GM19023 (cell line): ENCODE measurements around the gene OXA1L.
A peak's percentile ranks its signal among the peaks of the same experiment; 100 is the strongest.
"Not testable (repeated sequence)": the region's sequence is repeated elsewhere in the genome, so short reads cannot be mapped to it uniquely, and the experiment has no call there.

Experiments
- ATAC-seq: cut with Tn5 transposase; IDR thresholded peaks from one replicate; pipeline ENCODE4 v1.9.1; 2021; ENCODE audit warnings: mild to moderate bottlenecking, moderate library complexity; ENCODE audit not compliant: unreplicated experiment

OXA1L gene

GRCh38 chr14:22797017-22797917 is 30.8 kb downstream of the OXA1L start:
- no peak for ATAC-seq

DNA sequence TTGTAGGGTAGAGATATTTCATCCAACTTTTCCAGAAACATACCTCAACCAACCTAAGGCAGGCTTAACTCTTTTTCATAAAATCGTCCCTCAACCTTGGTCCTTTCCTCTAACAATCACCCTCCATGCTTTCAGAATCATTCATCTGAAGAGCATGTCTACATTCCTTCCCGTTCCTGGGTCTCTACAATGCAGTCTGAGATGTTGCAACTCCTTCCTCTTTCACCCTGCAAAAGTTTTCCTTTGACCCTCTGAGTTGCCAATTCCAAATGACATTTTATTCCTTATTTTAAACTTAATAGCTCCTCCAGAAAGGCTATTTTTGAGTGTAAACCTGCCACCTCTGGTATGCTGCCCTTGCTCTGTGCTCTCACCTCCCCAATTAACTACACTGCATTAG is 32.0 kb downstream of the OXA1L start:
- ATAC-seq = no peak

GRCh38 chr14:22800346-22800745 is 33.9 kb downstream of the OXA1L start:
- no peak for ATAC-seq

DNA sequence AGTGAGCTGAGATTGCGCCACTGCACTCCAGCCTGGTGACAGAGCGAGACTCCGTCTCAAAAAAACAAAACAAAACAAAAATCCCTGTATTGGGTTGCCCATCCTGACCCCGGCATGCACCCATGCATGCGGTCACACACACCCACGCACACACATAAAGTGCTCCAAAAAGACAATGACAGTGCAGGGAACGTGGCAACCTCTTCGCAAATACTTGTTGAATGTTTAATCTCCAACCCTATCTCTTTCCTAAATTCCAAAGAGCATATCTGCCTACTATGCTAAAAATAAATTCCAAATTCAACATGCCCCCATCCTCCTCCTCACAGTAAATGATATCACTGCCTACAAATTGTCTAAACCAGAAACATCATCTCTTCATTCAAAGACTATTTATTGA is 35.2 kb downstream of the OXA1L start:
- no peak for ATAC-seq

- peak; percentile 50 for ATAC-seq
Observed at GRCh38 chr14:22802860-22803686, 36.6 kb downstream of the OXA1L start.

- peak; percentile 47 for ATAC-seq
Observed at GRCh38 chr14:22803687-22803974, 37.1 kb downstream of the OXA1L start.

GRCh38 chr14:22805235-22805634 is 38.7 kb downstream of the OXA1L start:
- not testable (repeated sequence) for ATAC-seq

DNA sequence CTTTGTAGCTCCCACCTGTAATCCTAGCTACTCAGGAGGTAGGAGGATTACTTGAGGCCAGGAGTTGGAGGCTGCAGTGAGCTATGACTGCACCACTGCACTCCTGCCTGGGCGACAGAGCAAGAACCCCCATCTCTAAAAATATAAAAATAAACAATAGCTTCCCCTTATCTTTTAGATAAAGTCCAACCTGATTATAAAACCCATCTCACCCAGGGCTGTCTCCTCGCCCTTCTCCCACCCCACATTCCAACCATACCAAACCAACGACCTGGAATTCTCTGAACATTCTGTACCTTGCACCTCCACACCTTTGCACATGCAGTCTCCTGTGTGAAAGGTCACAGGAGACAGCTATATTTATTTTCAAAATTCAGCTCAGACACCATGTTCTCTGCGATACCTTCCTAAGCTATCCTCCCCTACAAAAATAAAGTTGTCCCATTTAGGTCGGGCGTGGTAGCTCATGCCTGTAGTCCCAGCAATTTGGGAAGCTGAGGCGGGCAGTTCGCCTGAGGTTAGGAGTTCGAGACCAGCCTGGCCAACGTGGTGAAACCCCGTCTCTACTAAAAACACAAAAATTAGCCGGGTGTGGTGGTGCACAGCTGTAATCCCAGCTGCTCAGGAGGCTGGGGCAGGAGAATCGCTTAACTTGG is 41.1 kb downstream of the OXA1L start:
- no peak for ATAC-seq

GRCh38 chr14:22808388-22809209 is 42.1 kb downstream of the OXA1L start:
- no peak for ATAC-seq

DNA sequence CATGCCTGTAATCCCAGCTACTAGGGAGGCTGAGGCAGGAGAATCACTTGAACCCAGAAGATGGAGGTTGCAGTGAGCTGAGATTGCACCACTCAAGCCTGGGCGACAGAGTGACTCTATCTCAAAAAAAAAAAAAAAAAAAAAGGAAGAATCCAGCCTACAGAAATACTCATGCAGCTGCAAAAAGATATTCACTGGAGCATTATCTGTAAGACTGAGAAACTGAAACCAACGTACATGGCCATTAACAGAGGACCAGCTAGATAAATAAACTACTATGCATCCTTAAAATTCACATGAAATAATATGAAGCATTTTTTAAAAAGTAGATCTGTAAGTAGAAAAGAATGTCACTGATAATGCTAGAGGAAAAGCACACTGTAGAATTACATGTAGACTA is 45.2 kb downstream of the OXA1L start:
- no peak for ATAC-seq

DNA sequence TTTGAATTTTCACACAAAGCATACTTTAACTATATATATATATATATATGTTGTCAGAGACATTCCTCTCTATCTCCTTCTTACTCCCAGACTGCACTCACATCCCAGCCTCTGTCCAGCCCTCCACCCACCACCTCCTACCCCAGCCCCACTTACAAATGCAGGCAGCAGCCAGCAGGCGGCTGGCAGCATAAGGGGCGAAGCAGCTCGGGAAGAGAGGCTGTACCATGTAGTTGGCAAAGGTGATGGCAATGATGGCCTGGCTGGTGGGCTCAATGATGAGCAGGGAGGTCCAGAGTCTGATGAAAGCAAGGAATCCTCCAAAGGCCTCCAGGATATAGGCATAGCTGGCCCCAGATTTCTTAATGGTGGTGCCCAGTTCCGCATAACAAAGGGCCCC is 46.3 kb downstream of the OXA1L start:
- no peak for ATAC-seq

- no peak for ATAC-seq
Observed at GRCh38 chr14:22813145-22813544, 46.7 kb downstream of the OXA1L start.

DNA sequence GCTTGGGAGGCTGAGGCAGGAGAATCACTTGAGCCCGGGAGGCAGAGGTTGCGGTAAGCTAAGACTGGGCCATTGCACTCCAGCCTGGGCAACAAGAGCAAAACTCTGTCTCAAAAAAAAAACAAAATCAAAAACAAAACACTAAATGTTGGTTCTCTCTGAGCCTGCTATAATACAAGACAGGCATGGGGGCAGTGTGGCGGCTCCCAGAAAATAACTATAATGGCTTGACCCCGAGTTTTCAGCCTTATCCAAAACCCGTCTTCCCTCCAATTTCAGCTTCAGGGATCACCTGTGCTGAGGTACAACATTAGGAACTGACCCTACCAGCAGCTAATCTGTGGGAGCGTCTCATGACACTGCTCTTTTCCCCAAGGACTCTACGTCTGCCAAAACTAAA is 47.9 kb downstream of the OXA1L start:
- ATAC-seq = no peak

DNA sequence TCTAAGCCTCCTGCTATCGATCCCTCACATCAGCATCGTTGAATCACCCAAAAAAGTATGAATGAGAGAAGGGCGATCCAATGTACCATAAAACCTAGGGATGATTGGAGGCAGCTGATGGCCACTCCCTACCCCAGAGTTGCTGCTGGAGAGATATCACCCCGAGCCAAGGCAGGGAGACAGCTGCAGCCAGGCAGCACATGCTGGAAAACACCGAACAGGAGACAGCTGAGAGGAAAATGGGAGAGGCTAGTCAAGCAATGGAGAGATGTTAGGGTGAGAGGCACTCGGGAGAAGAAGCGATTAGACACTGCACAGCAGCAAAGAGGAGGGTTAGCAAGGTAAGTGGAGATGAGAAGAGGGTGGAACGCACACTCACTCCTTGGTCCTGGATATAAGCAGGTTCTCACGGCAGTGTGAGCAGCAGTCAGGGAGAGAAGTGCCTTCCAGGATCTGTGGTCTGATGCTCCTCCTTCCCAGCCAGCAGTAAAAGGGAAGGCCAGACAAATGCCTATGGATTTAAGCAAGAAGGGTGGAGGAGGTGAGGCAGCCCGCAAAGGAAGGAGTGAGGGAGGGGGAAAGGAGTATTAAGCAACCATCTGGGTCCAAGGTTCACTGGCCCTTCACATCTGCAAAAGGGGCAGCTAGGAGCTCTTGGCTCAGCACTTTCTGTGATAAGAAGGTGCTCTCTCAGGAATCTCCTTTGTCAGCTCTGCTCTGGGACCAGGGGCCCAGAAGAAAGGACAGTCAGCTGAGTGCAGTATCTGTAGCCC is 48.6 kb downstream of the OXA1L start, which contains the start of gene SLC7A7:
SLC7A7 (minus strand) TSS at position 495 of the 773 bp plus-strand sequence. CDS start 2,037 bp downstream, outside the sequence.
- ATAC-seq = peak; percentile 18

GRCh38 chr14:22819151-22819988 is 52.9 kb downstream of the OXA1L start:
- ATAC-seq = no peak

GRCh38 chr14:22820731-22821130 is 54.2 kb downstream of the OXA1L start:
- no peak for ATAC-seq

DNA sequence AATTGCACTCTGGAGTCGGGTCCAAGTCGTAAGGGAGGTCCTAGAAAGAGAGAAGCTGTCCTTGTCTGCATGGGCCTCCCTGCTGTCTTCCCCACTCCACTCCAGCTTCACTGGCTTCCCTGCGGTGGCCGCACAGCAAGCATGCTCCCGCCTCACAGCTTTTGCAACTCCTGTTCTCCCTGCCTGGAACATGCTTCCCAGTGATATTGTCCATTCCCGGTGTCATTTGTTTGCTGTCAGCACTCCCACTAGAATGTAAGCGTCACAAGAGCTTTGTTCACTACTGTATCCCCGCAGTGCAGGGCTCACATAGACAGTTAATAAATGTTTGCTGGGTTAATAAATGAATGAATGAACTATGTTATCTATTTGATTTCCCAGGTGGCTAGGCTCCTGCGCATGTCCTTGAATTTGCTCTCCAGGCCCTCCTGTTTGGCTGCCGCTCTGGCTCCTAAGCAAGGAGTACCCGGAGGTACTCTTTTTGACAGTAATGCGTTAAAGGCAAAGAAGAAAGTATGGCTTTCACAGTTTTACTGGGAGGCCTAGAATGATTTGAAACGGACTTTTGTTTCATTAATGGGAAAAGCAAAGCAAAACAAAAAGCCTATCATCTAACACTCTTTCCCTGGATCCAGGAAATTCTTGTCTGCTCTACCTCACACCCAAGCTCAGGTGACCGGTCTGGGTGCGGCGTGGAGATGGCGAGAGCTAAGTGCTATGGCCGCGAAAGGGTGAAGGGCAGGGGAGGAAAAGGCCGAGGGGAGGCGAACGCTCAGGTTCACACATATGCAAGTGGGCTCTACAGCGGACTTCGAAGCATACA is 54.9 kb downstream of the OXA1L start:
- ATAC-seq = no peak

- ATAC-seq = no peak
Observed at GRCh38 chr14:22822016-22822570, 55.6 kb downstream of the OXA1L start.
